ENCODE data around the gene VN1R5.

The VN1R5 gene

GRCh38 chr1:247273013-247273412 lies 17.1 kb downstream of the VN1R5 start:
- DNase-seq (ENCODE audit: low spot score): peak; percentile 35

GRCh38 chr1:247274605-247275256 lies 18.9 kb downstream of the VN1R5 start:
- no peak for DNase-seq (ENCODE audit: low spot score)

- no peak for DNase-seq (ENCODE audit: low spot score)
Measured at GRCh38 chr1:247277191-247277590, 21.3 kb downstream of the VN1R5 start.

GRCh38 chr1:247281001-247281574 lies 25.2 kb downstream of the VN1R5 start:
- no peak for DNase-seq (ENCODE audit: low spot score)

- peak; percentile 16 for DNase-seq (ENCODE audit: low spot score)
Measured at GRCh38 chr1:247286134-247286670, 30.3 kb downstream of the VN1R5 start.

GRCh38 chr1:247287460-247287859 lies 31.6 kb downstream of the VN1R5 start:
- peak; percentile 26 for DNase-seq (ENCODE audit: low spot score)

GRCh38 chr1:247288341-247288740 lies 32.5 kb downstream of the VN1R5 start:
- DNase-seq (ENCODE audit: low spot score): peak; percentile 20

GRCh38 chr1:247289274-247289892 lies 33.5 kb downstream of the VN1R5 start:
- DNase-seq (ENCODE audit: low spot score): peak; percentile 10

GRCh38 chr1:247290576-247290975 lies 34.7 kb downstream of the VN1R5 start:
- no peak for DNase-seq (ENCODE audit: low spot score)

GRCh38 chr1:247291161-247291560 lies 35.3 kb downstream of the VN1R5 start:
- DNase-seq (ENCODE audit: low spot score): no peak

- DNase-seq (ENCODE audit: low spot score): no peak
Measured at GRCh38 chr1:247291833-247292561, 36.1 kb downstream of the VN1R5 start.

GRCh38 chr1:247293047-247293446 lies 37.2 kb downstream of the VN1R5 start:
- DNase-seq (ENCODE audit: low spot score): no peak

GRCh38 chr1:247294282-247294681 lies 38.4 kb downstream of the VN1R5 start:
- DNase-seq (ENCODE audit: low spot score): no peak

- no peak for DNase-seq (ENCODE audit: low spot score)
Measured at GRCh38 chr1:247295274-247295684, 39.4 kb downstream of the VN1R5 start.

- no peak for DNase-seq (ENCODE audit: low spot score)
Measured at GRCh38 chr1:247295746-247296145, 39.9 kb downstream of the VN1R5 start.

- DNase-seq (ENCODE audit: low spot score): no peak
Measured at GRCh38 chr1:247296599-247297180, 40.8 kb downstream of the VN1R5 start.

GRCh38 chr1:247297263-247298123 lies 41.6 kb downstream of the VN1R5 start:
- DNase-seq (ENCODE audit: low spot score): no peak

- DNase-seq (ENCODE audit: low spot score): no peak
Measured at GRCh38 chr1:247298124-247298481, 42.2 kb downstream of the VN1R5 start.

- no peak for DNase-seq (ENCODE audit: low spot score)
Measured at GRCh38 chr1:247298701-247299100, 42.8 kb downstream of the VN1R5 start.

- no peak for DNase-seq (ENCODE audit: low spot score)
Measured at GRCh38 chr1:247299723-247300381, 44.0 kb downstream of the VN1R5 start.
